HepG2 (cell line): ENCODE data around the gene NXPE3. TPM values are rescaled to one million over a fixed set of nuclear protein-coding genes. Genes with fewer than 3 reads are reported as not detected.

Experiments used
- FOXO1 ChIP-seq: sonication (generic); formaldehyde crosslinking; IDR thresholded peaks from 2 replicates; pipeline ENCODE4 v1.4.0; 2020; ENCODE audit warnings: missing genetic modification reagents
- MED1 ChIP-seq: sonication (generic); formaldehyde crosslinking; IDR thresholded peaks from 2 replicates; pipeline ENCODE4 v1.4.0; 2020; ENCODE audit warnings: missing genetic modification reagents
- NCOA2 ChIP-seq: sonication (generic); formaldehyde crosslinking; IDR thresholded peaks from 2 replicates; pipeline ENCODE4 v1.8.0; 2022; ENCODE audit warnings: inconsistent platforms
- NR2F2 ChIP-seq: IDR thresholded peaks from 2 replicates; pipeline ENCODE4 v1.6.1; 2012; ENCODE audit warnings: low read depth, inconsistent platforms, borderline replicate concordance
- SIX1 ChIP-seq: sonication (generic); formaldehyde crosslinking; IDR thresholded peaks from 2 replicates; pipeline ENCODE4 v1.4.0; 2020; ENCODE audit warnings: missing genetic modification reagents, borderline replicate concordance
- SOX13 ChIP-seq, 3 experiments: fragments of 450-650 bp in 1 of 3; sonication (generic) in 1 of 3; formaldehyde crosslinking in 1 of 3; IDR thresholded peaks in 2 of 3; conservative IDR thresholded peaks in 1 of 3; 2 replicates each; pipeline versions ENCODE4 v1.5.0 to v1.6.1; 2016 to 2020; ENCODE audit warnings: antibody characterized with exemption in 1 of 3, mild to moderate bottlenecking in 1 of 3, missing compliant biosample characterization in 1 of 3, missing genetic modification reagents in 1 of 3, moderate library complexity in 1 of 3
- TBL1XR1 ChIP-seq: fragments of 150-350 bp; IDR thresholded peaks from 2 replicates; pipeline ENCODE4 v1.6.1; 2014; ENCODE audit warnings: borderline replicate concordance, low read length; ENCODE audit not compliant: partially characterized antibody
- TEAD3 ChIP-seq: optimal IDR thresholded peaks from 2 replicates; pipeline ENCODE3; 2016; ENCODE audit warnings: borderline replicate concordance
- ZNF235 ChIP-seq: sonication (generic); formaldehyde crosslinking; IDR thresholded peaks from 2 replicates; pipeline ENCODE4 v1.8.1; 2023; ENCODE audit warnings: mild to moderate bottlenecking, missing genetic modification reagents, borderline replicate concordance
- polyA plus RNA-seq, 8 experiments: library from polyadenylated mRNA; depleted of rRNA in 3 of 8; stranded (reverse) in 7 of 8; unstranded in 1 of 8; fragments of >200 nt; fragmentation: Illumina TruSeq in 4 of 8; extraction: Trizol in 4 of 8; gene quantifications; 2 replicates each; pipeline versions ENCODE4 v1.2.1 to v1.2.3, GENCODE V29; 2011 to 2016; ENCODE audit warnings: low read depth in 4 of 8, missing spikeins in 1 of 8, mixed read lengths in 1 of 8; ENCODE audit not compliant: insufficient read depth in 1 of 8
- total RNA-seq, 5 experiments: library from RNA; depleted of rRNA; stranded (reverse); fragments of >200 nt; fragmentation: Illumina TruSeq; extraction: Trizol; gene quantifications; 2 replicates each; pipeline ENCODE4 v1.2.3, GENCODE V29; 2016; ENCODE audit warnings: low read depth in 1 of 5
- TF ChIP-seq, protein P1 (sequence below), 2 experiments: sonication (generic) in 1 of 2; formaldehyde crosslinking in 1 of 2; IDR thresholded peaks; 2 replicates each; pipeline versions ENCODE4 v1.4.0 to v1.6.1; 2016 to 2020; ENCODE audit warnings: borderline replicate concordance in 1 of 2, low read depth in 1 of 2, mild to moderate bottlenecking in 1 of 2, missing genetic modification reagents in 1 of 2
- TF ChIP-seq, protein P2 (sequence below): sonication (generic); formaldehyde crosslinking; conservative IDR thresholded peaks from 2 replicates; pipeline ENCODE4 v1.8.0; 2022; ENCODE audit warnings: missing genetic modification reagents
- TF ChIP-seq, protein P3 (sequence below): IDR thresholded peaks from 2 replicates; pipeline ENCODE4 v1.4.0; 2020; ENCODE audit warnings: mild to moderate bottlenecking, missing genetic modification reagents
- TF ChIP-seq, protein P4 (sequence below): IDR thresholded peaks from 2 replicates; pipeline ENCODE4 v1.6.1; 2016; ENCODE audit warnings: mild to moderate bottlenecking

The NXPE3 gene
- total and polyA plus RNA-seq, 2 of the 13 experiments (the other 11 are each of a cell fraction or from before 2014, with no cell fraction given), result 3.5 to 4.7 TPM

DNA sequence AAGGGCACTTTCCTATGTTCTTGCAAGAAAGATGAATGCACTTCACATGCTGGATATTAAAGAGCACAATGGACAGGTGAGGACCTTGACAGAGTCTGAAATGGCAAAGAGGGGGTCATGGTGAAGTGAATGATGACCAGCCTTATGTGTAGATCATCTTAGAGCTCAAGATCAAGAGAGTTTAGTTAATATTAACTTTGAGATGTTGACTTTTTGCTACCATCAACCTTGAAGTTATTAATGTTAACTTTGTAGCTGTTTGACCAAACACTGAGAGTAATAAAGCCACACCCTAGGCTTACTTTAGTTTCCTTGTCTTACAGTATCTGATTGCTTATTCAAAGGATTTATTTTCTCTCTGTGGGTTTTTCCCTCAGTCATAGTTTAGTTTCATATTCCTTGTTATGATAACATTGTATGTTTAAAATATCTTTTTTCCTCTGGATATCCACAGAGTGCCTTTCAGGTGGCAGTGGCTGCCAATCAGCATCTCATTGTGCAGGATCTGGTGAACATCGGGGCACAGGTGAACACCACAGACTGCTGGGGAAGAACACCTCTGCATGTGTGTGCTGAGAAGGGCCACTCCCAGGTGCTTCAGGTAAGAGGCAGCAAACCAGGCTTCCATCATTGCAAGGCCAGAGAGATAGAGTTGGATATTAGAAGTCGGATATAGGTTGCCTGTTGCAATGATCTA lies 75.7 kb downstream of the NXPE3 start (continued):
- TF ChIP-seq, protein P1, sequence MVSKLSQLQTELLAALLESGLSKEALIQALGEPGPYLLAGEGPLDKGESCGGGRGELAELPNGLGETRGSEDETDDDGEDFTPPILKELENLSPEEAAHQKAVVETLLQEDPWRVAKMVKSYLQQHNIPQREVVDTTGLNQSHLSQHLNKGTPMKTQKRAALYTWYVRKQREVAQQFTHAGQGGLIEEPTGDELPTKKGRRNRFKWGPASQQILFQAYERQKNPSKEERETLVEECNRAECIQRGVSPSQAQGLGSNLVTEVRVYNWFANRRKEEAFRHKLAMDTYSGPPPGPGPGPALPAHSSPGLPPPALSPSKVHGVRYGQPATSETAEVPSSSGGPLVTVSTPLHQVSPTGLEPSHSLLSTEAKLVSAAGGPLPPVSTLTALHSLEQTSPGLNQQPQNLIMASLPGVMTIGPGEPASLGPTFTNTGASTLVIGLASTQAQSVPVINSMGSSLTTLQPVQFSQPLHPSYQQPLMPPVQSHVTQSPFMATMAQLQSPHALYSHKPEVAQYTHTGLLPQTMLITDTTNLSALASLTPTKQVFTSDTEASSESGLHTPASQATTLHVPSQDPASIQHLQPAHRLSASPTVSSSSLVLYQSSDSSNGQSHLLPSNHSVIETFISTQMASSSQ (IDR thresholded peaks at IDR 0.05; ENCODE audit: low read depth), result peak; percentile 97
- TF ChIP-seq, protein P1 (CRISPR knock-in tag; IDR thresholded peaks at IDR 0.05; ENCODE audit: borderline replicate concordance), result peak; percentile 99; the same call in 1 of the 2 replicates
- TF ChIP-seq FOXO1 (no peak), TBL1XR1 (no peak), SOX13 (IDR thresholded peaks at IDR 0.05) (no peak), SOX13 (CRISPR knock-in tag; conservative IDR thresholded peaks at IDR 0.05 in 1 of 2, IDR thresholded peaks at IDR 0.05 in 1 of 2) (peak in 1 of 2 experiments; percentile 83; a peak in 2 of 4 replicates), ZNF235 (no peak), NR2F2 (peak; percentile 33; the same call in 1 of the 2 replicates), MED1 (CRISPR knock-in tag) (peak; percentile 20; the same call in 1 of the 2 replicates), NCOA2 (CRISPR knock-in tag) (peak; percentile 90), SIX1 (CRISPR knock-in tag) (peak; percentile 30; the same call in 1 of the 2 replicates), TEAD3 (no peak)
- TF ChIP-seq, protein P2, sequence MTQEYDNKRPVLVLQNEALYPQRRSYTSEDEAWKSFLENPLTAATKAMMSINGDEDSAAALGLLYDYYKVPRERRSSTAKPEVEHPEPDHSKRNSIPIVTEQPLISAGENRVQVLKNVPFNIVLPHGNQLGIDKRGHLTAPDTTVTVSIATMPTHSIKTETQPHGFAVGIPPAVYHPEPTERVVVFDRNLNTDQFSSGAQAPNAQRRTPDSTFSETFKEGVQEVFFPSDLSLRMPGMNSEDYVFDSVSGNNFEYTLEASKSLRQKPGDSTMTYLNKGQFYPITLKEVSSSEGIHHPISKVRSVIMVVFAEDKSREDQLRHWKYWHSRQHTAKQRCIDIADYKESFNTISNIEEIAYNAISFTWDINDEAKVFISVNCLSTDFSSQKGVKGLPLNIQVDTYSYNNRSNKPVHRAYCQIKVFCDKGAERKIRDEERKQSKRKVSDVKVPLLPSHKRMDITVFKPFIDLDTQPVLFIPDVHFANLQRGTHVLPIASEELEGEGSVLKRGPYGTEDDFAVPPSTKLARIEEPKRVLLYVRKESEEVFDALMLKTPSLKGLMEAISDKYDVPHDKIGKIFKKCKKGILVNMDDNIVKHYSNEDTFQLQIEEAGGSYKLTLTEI (CRISPR knock-in tag), result no peak
- TF ChIP-seq, protein P3, sequence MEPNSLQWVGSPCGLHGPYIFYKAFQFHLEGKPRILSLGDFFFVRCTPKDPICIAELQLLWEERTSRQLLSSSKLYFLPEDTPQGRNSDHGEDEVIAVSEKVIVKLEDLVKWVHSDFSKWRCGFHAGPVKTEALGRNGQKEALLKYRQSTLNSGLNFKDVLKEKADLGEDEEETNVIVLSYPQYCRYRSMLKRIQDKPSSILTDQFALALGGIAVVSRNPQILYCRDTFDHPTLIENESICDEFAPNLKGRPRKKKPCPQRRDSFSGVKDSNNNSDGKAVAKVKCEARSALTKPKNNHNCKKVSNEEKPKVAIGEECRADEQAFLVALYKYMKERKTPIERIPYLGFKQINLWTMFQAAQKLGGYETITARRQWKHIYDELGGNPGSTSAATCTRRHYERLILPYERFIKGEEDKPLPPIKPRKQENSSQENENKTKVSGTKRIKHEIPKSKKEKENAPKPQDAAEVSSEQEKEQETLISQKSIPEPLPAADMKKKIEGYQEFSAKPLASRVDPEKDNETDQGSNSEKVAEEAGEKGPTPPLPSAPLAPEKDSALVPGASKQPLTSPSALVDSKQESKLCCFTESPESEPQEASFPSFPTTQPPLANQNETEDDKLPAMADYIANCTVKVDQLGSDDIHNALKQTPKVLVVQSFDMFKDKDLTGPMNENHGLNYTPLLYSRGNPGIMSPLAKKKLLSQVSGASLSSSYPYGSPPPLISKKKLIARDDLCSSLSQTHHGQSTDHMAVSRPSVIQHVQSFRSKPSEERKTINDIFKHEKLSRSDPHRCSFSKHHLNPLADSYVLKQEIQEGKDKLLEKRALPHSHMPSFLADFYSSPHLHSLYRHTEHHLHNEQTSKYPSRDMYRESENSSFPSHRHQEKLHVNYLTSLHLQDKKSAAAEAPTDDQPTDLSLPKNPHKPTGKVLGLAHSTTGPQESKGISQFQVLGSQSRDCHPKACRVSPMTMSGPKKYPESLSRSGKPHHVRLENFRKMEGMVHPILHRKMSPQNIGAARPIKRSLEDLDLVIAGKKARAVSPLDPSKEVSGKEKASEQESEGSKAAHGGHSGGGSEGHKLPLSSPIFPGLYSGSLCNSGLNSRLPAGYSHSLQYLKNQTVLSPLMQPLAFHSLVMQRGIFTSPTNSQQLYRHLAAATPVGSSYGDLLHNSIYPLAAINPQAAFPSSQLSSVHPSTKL (CRISPR knock-in tag), result peak; percentile 90
- TF ChIP-seq, protein P4, sequence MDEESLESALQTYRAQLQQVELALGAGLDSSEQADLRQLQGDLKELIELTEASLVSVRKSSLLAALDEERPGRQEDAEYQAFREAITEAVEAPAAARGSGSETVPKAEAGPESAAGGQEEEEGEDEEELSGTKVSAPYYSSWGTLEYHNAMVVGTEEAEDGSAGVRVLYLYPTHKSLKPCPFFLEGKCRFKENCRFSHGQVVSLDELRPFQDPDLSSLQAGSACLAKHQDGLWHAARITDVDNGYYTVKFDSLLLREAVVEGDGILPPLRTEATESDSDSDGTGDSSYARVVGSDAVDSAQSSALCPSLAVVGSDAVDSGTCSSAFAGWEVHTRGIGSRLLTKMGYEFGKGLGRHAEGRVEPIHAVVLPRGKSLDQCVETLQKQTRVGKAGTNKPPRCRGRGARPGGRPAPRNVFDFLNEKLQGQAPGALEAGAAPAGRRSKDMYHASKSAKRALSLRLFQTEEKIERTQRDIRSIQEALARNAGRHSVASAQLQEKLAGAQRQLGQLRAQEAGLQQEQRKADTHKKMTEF (CRISPR knock-in tag), result peak; percentile 66; the same call in 1 of the 2 replicates
